HG03558 (cell line): ENCODE data around the gene OR9A2.
"Not testable (repeated sequence)": the region's sequence is repeated elsewhere in the genome, so short reads cannot be mapped to it uniquely, and the experiment has no call there.

ENCODE experiments used
- ATAC-seq: cut with Tn5 transposase; IDR thresholded peaks from one replicate; pipeline ENCODE4 v1.9.1; 2021; ENCODE audit warnings: moderate number of reproducible peaks; ENCODE audit not compliant: unreplicated experiment; ENCODE audit errors: extremely low read depth

The OR9A2 gene

DNA sequence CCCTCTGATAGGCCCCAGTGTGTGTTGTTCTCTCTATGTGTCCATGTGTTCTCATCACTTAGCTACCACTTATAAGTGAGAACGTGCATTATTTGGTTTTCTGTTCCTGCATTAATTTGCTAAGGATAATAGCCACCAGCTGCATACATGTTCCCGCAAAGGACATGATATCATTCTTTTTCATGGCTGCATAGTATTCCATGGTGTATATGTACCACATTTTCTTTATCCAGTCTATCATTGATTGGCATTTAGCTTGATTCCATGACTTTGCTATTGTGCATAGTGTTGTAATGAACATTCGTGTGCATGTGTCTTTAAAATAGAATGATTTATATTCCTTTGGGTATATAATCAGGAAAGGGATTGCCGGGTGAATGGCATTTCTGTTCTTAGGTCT lies 48.5 kb downstream of the OR9A2 start:
- not testable (repeated sequence) for ATAC-seq
